Endodermal cell (in vitro differentiated cells): ENCODE data around the gene MAP3K20. TPM values are rescaled to one million over a fixed set of nuclear protein-coding genes. Genes with fewer than 3 reads are reported as not detected.

Experiments
- DNase-seq: peaks from one replicate; pipeline ENCODE4 v3.0.0-alpha.2; 2017
- H3K27ac ChIP-seq: 2 replicates; pipeline ENCODE4 v1.5.1; 2013; ENCODE audit warnings: mild to moderate bottlenecking, low read depth, low read length, moderate library complexity
- H3K27me3 ChIP-seq: 2 replicates; pipeline ENCODE4 v1.6.1; 2013; ENCODE audit warnings: mild to moderate bottlenecking, low read length, moderate library complexity; ENCODE audit not compliant: insufficient read depth, control insufficient read depth, poor library complexity, severe bottlenecking
- H3K36me3 ChIP-seq: 2 replicates; pipeline ENCODE4 v1.7.0; 2013; ENCODE audit warnings: mild to moderate bottlenecking, low read length, moderate library complexity; ENCODE audit not compliant: control insufficient read depth, insufficient read depth
- H3K4me1 ChIP-seq: one replicate; pipeline ENCODE4 v1.7.0; 2013; ENCODE audit warnings: low read length; ENCODE audit not compliant: control insufficient read depth, insufficient read depth
- H3K4me3 ChIP-seq: 2 replicates; pipeline ENCODE4 v1.5.1; 2013; ENCODE audit warnings: mild to moderate bottlenecking, low read length, moderate library complexity
- H3K9ac ChIP-seq: 2 replicates; pipeline ENCODE4 v1.6.1; 2013; ENCODE audit warnings: mild to moderate bottlenecking, low read length, moderate library complexity; ENCODE audit not compliant: poor library complexity, severe bottlenecking; ENCODE audit errors: extremely low read depth
- H3K9me3 ChIP-seq: 2 replicates; pipeline ENCODE4 v1.6.1; 2013; ENCODE audit warnings: mild to moderate bottlenecking, low read length, moderate library complexity; ENCODE audit not compliant: control insufficient read depth
- H3K27ac Mint-ChIP-seq: 2 replicates; pipeline ENCODE4 v1.8.0; 2020; ENCODE audit warnings: mixed read lengths
- H3K27me3 Mint-ChIP-seq: 2 replicates; pipeline ENCODE4 v1.8.0; 2021; ENCODE audit warnings: mild to moderate bottlenecking, mixed read lengths; ENCODE audit not compliant: insufficient read depth
- H3K36me3 Mint-ChIP-seq: 2 replicates; pipeline ENCODE4 v1.8.0; 2020; ENCODE audit warnings: low read depth, mixed read lengths
- H3K4me1 Mint-ChIP-seq: 2 replicates; pipeline ENCODE4 v1.8.0; 2020; ENCODE audit warnings: mixed read lengths
- H3K4me3 Mint-ChIP-seq: 2 replicates; pipeline ENCODE4 v1.8.0; 2020; ENCODE audit warnings: mild to moderate bottlenecking, moderate library complexity, mixed read lengths
- H3K9me3 Mint-ChIP-seq: 2 replicates; pipeline ENCODE4 v1.8.0; 2020; ENCODE audit warnings: mild to moderate bottlenecking, mixed read lengths
- CTCF ChIP-seq: fragments of 200-600 bp; sonication (generic); conservative IDR thresholded peaks from 2 replicates; pipeline ENCODE4 v1.5.0; 2021; ENCODE audit warnings: antibody characterized with exemption, mild to moderate bottlenecking
- WGBS, 2 experiments: methylation state at CpG; one replicate each; pipeline versions ENCODE4 v1.1.5 to v1.1.7; 2013; ENCODE audit warnings: missing lambda C conversion rate in 2 of 2, mixed read lengths in 1 of 2; ENCODE audit not compliant: insufficient coverage in 1 of 2, insufficient read length in 1 of 2; 5-methylcytosine and 5-hydroxymethylcytosine counted together
- total RNA-seq, 2 donors: library from RNA; stranded (reverse); fragmentation: NEBNext Ultra II Directional in 1 of 2; extraction: Animal tissue kit (Norgen Biotek cat#: 25700) in 1 of 2; gene quantifications; 2 replicates in 1 of 2; 3 replicates in 1 of 2; pipeline ENCODE4 v1.2.1, GENCODE V29; 2021

The MAP3K20 gene
- total RNA-seq, 2 donors from 2014 or later, result 29.4 to 29.9 TPM

GRCh38 chr2:173215316-173215715 lies 139.7 kb downstream of the MAP3K20 start:
- Histone ChIP-seq H3K9me3 (no peaks in the 10 kb centered on the region), H3K4me1 (peaks cover 4% of the 10 kb centered on the region), H3K4me3 (no peak overlapping the region), H3K9ac (no peak overlapping the region), H3K36me3 (peaks cover 6% of the 10 kb centered on the region), H3K27me3 (no peaks in the 10 kb centered on the region), H3K27ac (no peak overlapping the region)
- Mint-ChIP-seq H3K27me3 (no peaks in the 10 kb centered on the region), H3K4me3 (no peak overlapping the region), H3K36me3 (peaks cover 5% of the 10 kb centered on the region), H3K27ac (no peak overlapping the region), H3K4me1 (peaks cover 13% of the 10 kb centered on the region), H3K9me3 (no peaks in the 10 kb centered on the region)
- 82 to 100% methylated on average over 1 to 4 of the region's 4 CpGs for WGBS, 2 experiments
- no peak for DNase-seq
- TF ChIP-seq CTCF, result no peak

- Histone ChIP-seq H3K36me3 (peaks cover 4% of the 10 kb centered on the region), H3K4me1 (peaks cover 4% of the 10 kb centered on the region), H3K27ac (no peak overlapping the region), H3K9ac (no peak overlapping the region), H3K27me3 (no peaks in the 10 kb centered on the region), H3K4me3 (no peak overlapping the region), H3K9me3 (no peaks in the 10 kb centered on the region)
- Mint-ChIP-seq H3K27me3 (no peaks in the 10 kb centered on the region), H3K4me1 (peaks cover 11% of the 10 kb centered on the region), H3K9me3 (no peaks in the 10 kb centered on the region), H3K4me3 (no peak overlapping the region), H3K27ac (no peak overlapping the region), H3K36me3 (peaks cover 5% of the 10 kb centered on the region)
- 78 to 84% methylated on average over 1 of the region's 1 CpG for WGBS, 2 experiments
- no peak for DNase-seq
- no peak for TF ChIP-seq CTCF
Observed at GRCh38 chr2:173216051-173216450, 140.4 kb downstream of the MAP3K20 start.

GRCh38 chr2:173216668-173217067 lies 141.0 kb downstream of the MAP3K20 start:
- Mint-ChIP-seq H3K27me3 (no peaks in the 10 kb centered on the region), H3K4me1 (peaks cover 11% of the 10 kb centered on the region), H3K9me3 (no peaks in the 10 kb centered on the region)

More at GRCh38 chr2:173216668-173217067, 141.0 kb downstream of the MAP3K20 start:
- H3K27ac Mint-ChIP-seq, result no peak overlapping the region
- H3K4me3 ChIP-seq, result no peak overlapping the region
- H3K36me3 ChIP-seq, result no peaks in the 10 kb centered on the region
- no peak for TF ChIP-seq CTCF
- peaks cover 4% of the 10 kb centered on the region for H3K4me1 ChIP-seq
- H3K36me3 Mint-ChIP-seq, result peaks cover 2% of the 10 kb centered on the region
- 94 to 100% methylated on average over 2 of the region's 2 CpGs for WGBS, 2 experiments
- H3K9me3 ChIP-seq, result no peaks in the 10 kb centered on the region
- H3K4me3 Mint-ChIP-seq, result no peak overlapping the region
- H3K9ac ChIP-seq, result no peak overlapping the region
- H3K27me3 ChIP-seq, result no peaks in the 10 kb centered on the region
- no peak overlapping the region for H3K27ac ChIP-seq
- DNase-seq, result no peak
